ENCODE measurements around the gene CSNK1A1.

- TF ChIP-seq CTCF (IDR thresholded peaks at IDR 0.05 in 2 of 3, conservative IDR thresholded peaks at IDR 0.05 in 1 of 3; ENCODE audit: borderline replicate concordance in 1 of 3, insufficient read depth in 1 of 3, low read depth in 2 of 3, low read length in 2 of 3) (no peak), POLR2A (IDR thresholded peaks at IDR 0.05; ENCODE audit: borderline replicate concordance, extremely low read depth, insufficient read depth, insufficient read length) (no peak), ELF1 (IDR thresholded peaks at IDR 0.05; ENCODE audit: borderline replicate concordance, low read depth) (no peak), EZH2 (IDR thresholded peaks at IDR 0.05) (no peak), SP1 (IDR thresholded peaks at IDR 0.05; ENCODE audit: low read depth) (no peak)
These were observed 84.7 kb downstream of the CSNK1A1 start for GRCh38 chr5:149466457-149466972.
